Heart right ventricle (tissue), 16 donors: ENCODE data around the gene BDKRB2. TPM values are rescaled to one million over a fixed set of nuclear protein-coding genes. Genes with fewer than 3 reads are reported as not detected.

Experiments
- ATAC-seq, 8 donors: fragments of 200-7000 bp; cut with Tn5 transposase; one replicate each; pipeline ENCODE4 v1.9.1; 2020; ENCODE audit warnings: mild to moderate bottlenecking in 8 of 8, moderate library complexity in 8 of 8, moderate number of reproducible peaks in 1 of 8
- DNase-seq, 2 donors: peaks; one replicate each; pipeline ENCODE4 v3.0.0-alpha.2; 2020
- H3K27ac ChIP-seq, 10 donors: fragments of 200-600 bp; sonication (generic) in 2 of 10; one replicate each; pipeline versions ENCODE4 v1.5.0 to v1.8.0; 2020 to 2022; ENCODE audit warnings: mild to moderate bottlenecking in 3 of 10
- H3K27me3 ChIP-seq, 7 donors: fragments of 200-600 bp; one replicate each; pipeline ENCODE4 v1.8.0; 2021 to 2022; ENCODE audit warnings: mild to moderate bottlenecking in 2 of 7
- H3K36me3 ChIP-seq, 9 donors: fragments of 200-600 bp; sonication (generic) in 1 of 9; one replicate each; pipeline versions ENCODE4 v1.5.0 to v1.8.0; 2020 to 2022; ENCODE audit warnings: mild to moderate bottlenecking in 2 of 9
- H3K4me1 ChIP-seq, 9 donors: fragments of 200-600 bp; sonication (generic) in 1 of 9; one replicate each; pipeline versions ENCODE4 v1.5.0 to v1.8.0; 2020 to 2022; ENCODE audit warnings: mild to moderate bottlenecking in 4 of 9
- H3K4me3 ChIP-seq, 10 donors: fragments of 200-600 bp; sonication (generic) in 2 of 10; one replicate each; pipeline versions ENCODE4 v1.5.0 to v1.8.0; 2020 to 2022; ENCODE audit warnings: mild to moderate bottlenecking in 7 of 10, moderate library complexity in 2 of 10
- H3K9me3 ChIP-seq, 11 donors: fragments of 200-600 bp in 10 of 11; sonication (generic) in 2 of 11; one replicate each; pipeline versions ENCODE4 v1.5.0 to v1.8.0; 2013 to 2022; ENCODE audit warnings: mild to moderate bottlenecking in 2 of 11, control low read depth in 1 of 11, moderate library complexity in 1 of 11
- CTCF ChIP-seq, 9 donors: fragments of 200-600 bp; sonication (generic) in 2 of 9; IDR thresholded peaks; one replicate each; pipeline versions ENCODE4 v1.5.0 to v1.8.0; 2021 to 2022; ENCODE audit warnings: antibody characterized with exemption in 9 of 9, mild to moderate bottlenecking in 5 of 9, moderate library complexity in 1 of 9
- WGBS, 2 donors: extraction: QIAGEN DNeasy Blood & Tissue Kit; methylation state at CpG; one replicate each; pipeline ENCODE4 v1.1.7; 2013; ENCODE audit warnings: inconsistent platforms in 1 of 2; 5-methylcytosine and 5-hydroxymethylcytosine counted together
- intact Hi-C, 10 donors: fragments of 100-400 bp; cut with DNase I; formaldehyde crosslinking; loops; one replicate each; pipeline versions ENCODE4 v1.11.1 to v1.14.2; 2022
- polyA plus RNA-seq, 2 donors: library from polyadenylated mRNA; stranded (reverse); fragments of 200-250 nt; gene quantifications; one replicate each; pipeline ENCODE4 v1.2.3, GENCODE V29; 2013
- total RNA-seq, 10 donors: library from RNA; stranded (reverse); fragmentation: NEBNext Ultra II Directional in 3 of 10; extraction: Animal tissue kit (Norgen Biotek cat#: 25700) in 3 of 10; gene quantifications; one replicate each; pipeline versions ENCODE4 v1.2.1 to v1.2.4, GENCODE V29; 2021 to 2023
- donor health status: Arrhythmogenic right ventricular cardiomyopathy.
- donor health status: ischemic (EF 13 %, LVEDD 7.1; RV severe dilation, severe dysfunction).
- donor health status: healthy with polysubstance abuse.
- donor health status: DM: no; HTN: yes; CAD: no.
- donor health status: DM: no; HTN: no; CAD: no.
- donor health status: ischemic (EF 25% LVEDD 6.9; RV normal size, moderate dysfunction).
- donor health status: ischemic (EF 25% LVEDD 5.7; RV mildly dilated, moderate dysfunction).
- donor health status: healthy.
- donor health status: DM: yes; HTN: yes; CAD: no.
- donor health status: Ischemic cardiomyopathy.
- donor health status: ischemic (EF 35%, LVEDD 5.7; RV mildly dilated, moderate dysfunction).
- donor health status: nonischemic (EF 11% LVEDD 7.7; RV severe dilation, severe dysfunction).
- donor health status: DM: yes; HTN: yes; CAD: no.
- donor health status: PGD.
- donor health status: ischemic (EF 29% LVEDD 5.4; RV normal size, mild dysfunction).
- donor health status: nonischemic (EF 23%, LVEDD 6.1; RV moderate dilation, normal function).

Gene BDKRB2
- total and polyA plus RNA-seq, 12 donors, result 0.19 to 3.6 (median 0.59) TPM

GRCh38 chr14:96265383-96266095 is 60.9 kb downstream of the BDKRB2 start:
- ATAC-seq, result no peak
- H3K4me1 ChIP-seq, result peaks cover 0 to 5% (median 0%) of the 10 kb centered on the region in 9 donors
- peaks cover 0 to 8% (median 0%) of the 10 kb centered on the region in 7 donors for H3K27me3 ChIP-seq
- intact Hi-C loops, result no loop called here
- TF ChIP-seq CTCF (IDR thresholded peaks at IDR 0.05), result no peak
- 73 to 74% methylated on average over 16 of the region's 16 CpGs for WGBS, 2 donors
- no peak overlapping the region for H3K27ac ChIP-seq
- no peaks in the 10 kb centered on the region for H3K36me3 ChIP-seq
- no peak for DNase-seq
- no peak overlapping the region for H3K4me3 ChIP-seq
- peaks cover 0 to 1% (median 0%) of the 10 kb centered on the region in 11 donors for H3K9me3 ChIP-seq

GRCh38 chr14:96267336-96267735 is 62.7 kb downstream of the BDKRB2 start:
- peak in 1 of 8 donors; percentile 5 for ATAC-seq
- TF ChIP-seq CTCF (IDR thresholded peaks at IDR 0.05), result no peak
- H3K9me3 ChIP-seq, result peaks cover 0 to 16% (median 0%) of the 10 kb centered on the region in 11 donors

GRCh38 chr14:96267916-96268315 is 63.3 kb downstream of the BDKRB2 start:
- peaks cover 0 to 22% (median 0%) of the 10 kb centered on the region in 11 donors for H3K9me3 ChIP-seq
- H3K27me3 ChIP-seq, result peaks cover 0 to 6% (median 0%) of the 10 kb centered on the region in 7 donors
- H3K27ac ChIP-seq, result no peak overlapping the region
- intact Hi-C loops, result no loop called here
- no peak for DNase-seq
- no peaks in the 10 kb centered on the region for H3K36me3 ChIP-seq
- 92 to 98% methylated on average over 5 of the region's 5 CpGs for WGBS, 2 donors
- no peak overlapping the region for H3K4me3 ChIP-seq
- no peak for ATAC-seq
- TF ChIP-seq CTCF (IDR thresholded peaks at IDR 0.05), result no peak
- H3K4me1 ChIP-seq, result no peaks in the 10 kb centered on the region

More at GRCh38 chr14:96267336-96267735, 62.7 kb downstream of the BDKRB2 start:
- DNase-seq, result no peak
- Histone ChIP-seq H3K27ac (no peak overlapping the region), H3K36me3 (no peaks in the 10 kb centered on the region), H3K4me3 (no peak overlapping the region), H3K27me3 (peaks cover 0 to 6% (median 0%) of the 10 kb centered on the region in 7 donors), H3K4me1 (no peaks in the 10 kb centered on the region)
- 7 to 16% methylated on average over 3 of the region's 3 CpGs for WGBS, 2 donors
- intact Hi-C loops, result no loop called here

GRCh38 chr14:96268431-96269358 is 64.1 kb downstream of the BDKRB2 start:
- Histone ChIP-seq H3K27me3 (peaks cover 0 to 6% (median 0%) of the 10 kb centered on the region in 7 donors), H3K4me1 (no peaks in the 10 kb centered on the region), H3K9me3 (peaks cover 0 to 24% (median 0%) of the 10 kb centered on the region in 11 donors), H3K36me3 (no peaks in the 10 kb centered on the region), H3K27ac (no peak overlapping the region), H3K4me3 (no peak overlapping the region)
- ATAC-seq (peak in 5 of 8 donors; percentile 24 to 81 (median 52)), DNase-seq (peak in 1 of 2 donors; percentile 19)
- 81 to 89% methylated on average over 22 of the region's 22 CpGs for WGBS, 2 donors
- TF ChIP-seq CTCF (IDR thresholded peaks at IDR 0.05), result no peak
- intact Hi-C loops, result no loop called here
